Loucy (cell line): ENCODE data around the gene CETN3.
"Not testable (repeated sequence)": the region's sequence is repeated elsewhere in the genome, so short reads cannot be mapped to it uniquely, and the experiment has no call there.

Experiments used
- CTCF ChIP-seq: fragments of 200-600 bp; sonication (generic); conservative IDR thresholded peaks from 2 replicates; pipeline ENCODE4 v1.5.1; 2014; ENCODE audit warnings: mild to moderate bottlenecking, antibody characterized with exemption, low read length
- EZH2phosphoT487 ChIP-seq: fragments of 200-600 bp; IDR thresholded peaks from 2 replicates; pipeline ENCODE4 v1.6.1; 2018; ENCODE audit warnings: antibody characterized with exemption, mild to moderate bottlenecking, moderate library complexity, borderline replicate concordance

GRCh38 chr5:90343731-90344130 is 65.8 kb downstream of the CETN3 start:
- TF ChIP-seq CTCF, EZH2phosphoT487: not testable (repeated sequence)
